Measurements from ENCODE around the gene SEC16B.

DNA sequence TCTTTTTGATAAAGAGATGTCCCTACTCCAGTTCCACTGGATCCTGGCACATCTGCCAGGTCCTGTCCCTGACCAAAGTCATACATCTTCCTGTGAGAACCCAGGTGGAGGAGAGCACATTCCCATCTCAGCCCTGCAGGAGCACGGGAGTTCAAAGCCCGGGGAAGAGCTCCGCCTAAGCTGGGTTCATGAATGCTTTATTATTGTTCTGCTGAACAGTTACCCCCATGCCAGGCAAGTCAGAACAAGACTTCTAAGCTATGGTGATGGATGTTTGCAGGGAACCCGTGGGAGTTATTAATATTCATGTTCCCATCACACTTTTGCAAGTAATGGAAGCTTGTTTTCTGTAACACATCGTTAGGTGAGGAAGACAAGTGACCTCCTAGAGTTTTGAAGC, 62.9 kb downstream of the SEC16B start:
- TF ChIP-seq, protein P1, sequence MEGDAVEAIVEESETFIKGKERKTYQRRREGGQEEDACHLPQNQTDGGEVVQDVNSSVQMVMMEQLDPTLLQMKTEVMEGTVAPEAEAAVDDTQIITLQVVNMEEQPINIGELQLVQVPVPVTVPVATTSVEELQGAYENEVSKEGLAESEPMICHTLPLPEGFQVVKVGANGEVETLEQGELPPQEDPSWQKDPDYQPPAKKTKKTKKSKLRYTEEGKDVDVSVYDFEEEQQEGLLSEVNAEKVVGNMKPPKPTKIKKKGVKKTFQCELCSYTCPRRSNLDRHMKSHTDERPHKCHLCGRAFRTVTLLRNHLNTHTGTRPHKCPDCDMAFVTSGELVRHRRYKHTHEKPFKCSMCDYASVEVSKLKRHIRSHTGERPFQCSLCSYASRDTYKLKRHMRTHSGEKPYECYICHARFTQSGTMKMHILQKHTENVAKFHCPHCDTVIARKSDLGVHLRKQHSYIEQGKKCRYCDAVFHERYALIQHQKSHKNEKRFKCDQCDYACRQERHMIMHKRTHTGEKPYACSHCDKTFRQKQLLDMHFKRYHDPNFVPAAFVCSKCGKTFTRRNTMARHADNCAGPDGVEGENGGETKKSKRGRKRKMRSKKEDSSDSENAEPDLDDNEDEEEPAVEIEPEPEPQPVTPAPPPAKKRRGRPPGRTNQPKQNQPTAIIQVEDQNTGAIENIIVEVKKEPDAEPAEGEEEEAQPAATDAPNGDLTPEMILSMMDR (IDR thresholded peaks at IDR 0.05 in 8 of 11, conservative IDR thresholded peaks at IDR 0.05 in 3 of 11): no peak
- TF ChIP-seq POLR2A (IDR thresholded peaks at IDR 0.05) (no peak), POLR2AphosphoS5 (IDR thresholded peaks at IDR 0.05) (no peak)
